HG03565 (cell line): ENCODE data around the gene EEF1G.
A peak's percentile ranks its signal among the peaks of the same experiment; 100 is the strongest.
"Not testable (repeated sequence)": the region's sequence is repeated elsewhere in the genome, so short reads cannot be mapped to it uniquely, and the experiment has no call there.

Experiments used
- ATAC-seq: cut with Tn5 transposase; IDR thresholded peaks from one replicate; pipeline ENCODE4 v1.9.1; 2021; ENCODE audit warnings: mild to moderate bottlenecking, moderate library complexity; ENCODE audit not compliant: unreplicated experiment

EEF1G gene

DNA sequence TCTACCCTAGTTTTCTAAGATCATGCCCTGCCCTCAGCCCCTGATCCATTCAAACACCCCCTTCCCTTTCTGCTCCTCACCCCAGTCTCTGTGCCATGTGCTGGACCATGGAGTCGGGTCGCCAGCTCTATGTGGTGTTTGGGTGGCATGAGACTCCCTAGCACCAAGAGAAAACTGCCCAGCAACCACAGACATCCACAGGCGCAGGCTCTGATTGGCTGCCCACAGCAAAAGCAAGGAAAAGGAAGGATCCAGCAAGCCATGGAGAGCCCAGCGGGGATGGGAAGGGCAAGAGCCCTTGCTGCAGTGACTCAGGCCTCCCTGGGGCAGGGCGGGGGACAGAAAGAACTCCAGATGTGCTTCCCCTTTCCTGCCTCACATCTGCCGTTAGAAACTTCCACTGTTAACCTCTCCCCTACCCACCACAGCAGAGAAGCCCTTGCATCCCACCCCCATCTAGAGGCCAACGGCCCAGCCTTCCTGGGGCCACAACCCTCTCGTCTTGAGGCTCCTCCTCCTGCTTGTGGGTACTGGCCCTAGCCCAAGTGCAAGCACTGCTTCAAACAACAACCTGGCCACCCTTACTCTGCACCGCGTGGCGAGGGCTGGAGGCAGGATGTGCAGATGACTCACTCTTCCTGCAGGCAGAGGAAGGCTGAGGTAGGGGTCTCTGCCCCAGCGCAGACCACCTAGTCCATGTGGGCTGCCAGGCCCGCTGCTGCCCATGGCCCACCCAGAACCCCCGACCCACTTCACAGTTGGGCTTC, 17.4 kb downstream of the EEF1G start:
- peak; percentile 27 for ATAC-seq

DNA sequence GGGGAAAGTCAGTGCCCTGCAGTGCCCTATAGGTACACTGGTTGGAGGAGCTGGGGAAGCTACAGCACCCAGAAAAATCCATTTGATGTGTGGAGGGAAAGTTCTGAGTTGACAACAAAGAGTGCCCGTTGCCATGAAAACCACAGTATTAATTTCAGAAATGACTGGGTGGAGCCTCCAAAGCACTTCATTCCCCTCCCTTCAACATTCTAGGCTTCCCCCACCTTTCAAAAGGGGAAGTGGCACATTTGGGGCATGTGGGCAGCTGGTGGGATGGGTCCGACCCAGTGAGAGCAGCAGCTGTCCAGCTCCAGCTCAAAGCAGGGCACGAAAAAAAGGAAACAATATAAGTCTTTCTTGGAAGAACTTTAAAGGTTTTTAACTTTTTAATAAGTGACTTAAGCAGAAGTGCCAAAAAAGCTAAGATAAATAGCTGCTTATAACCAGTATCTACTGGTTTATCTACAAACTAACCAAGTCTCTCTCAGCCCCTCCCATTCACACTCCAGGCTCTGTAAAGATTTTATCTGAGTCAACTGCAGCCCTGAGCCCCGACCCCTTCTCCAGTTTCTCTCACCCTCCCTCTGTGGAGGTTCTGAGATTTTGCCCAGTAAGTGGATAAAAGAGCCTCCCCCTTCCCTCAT, 18.1 kb downstream of the EEF1G start:
- ATAC-seq = no peak

DNA sequence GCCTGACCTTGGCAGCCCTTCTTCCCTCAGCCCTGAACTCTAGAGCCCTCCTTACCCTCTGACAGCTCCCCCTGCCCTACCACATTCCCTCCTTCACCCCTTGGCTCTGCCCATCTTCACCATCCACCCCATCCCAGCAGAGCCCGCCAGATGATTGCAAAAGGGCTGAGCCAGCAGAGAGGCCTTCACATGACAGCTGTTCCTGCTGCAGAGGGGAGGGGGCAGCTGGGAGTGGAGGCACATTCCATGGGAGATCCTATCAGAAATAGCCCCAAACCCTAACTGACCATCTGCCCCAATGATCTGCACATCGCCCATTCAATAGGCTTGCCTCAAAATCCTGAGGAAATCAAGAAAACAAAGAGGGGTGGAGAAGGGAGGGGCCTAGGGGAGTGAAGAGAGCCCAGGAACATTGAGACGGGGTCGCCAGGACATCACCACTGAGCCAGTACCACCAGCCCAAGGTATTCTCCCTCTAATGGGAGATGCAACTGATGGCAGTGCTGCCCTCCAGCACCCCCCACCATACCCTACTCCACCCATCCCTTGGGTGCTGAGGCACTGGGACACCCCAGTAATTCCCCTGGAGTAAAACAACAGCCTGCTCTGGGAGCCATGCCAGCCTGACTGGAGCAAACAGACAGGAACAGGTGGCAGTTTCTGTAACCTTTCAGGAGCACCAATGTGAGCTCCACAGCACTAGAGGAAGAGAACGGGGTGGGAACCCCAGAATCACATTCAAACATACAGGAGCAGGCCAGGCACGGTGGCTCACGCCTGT, 19.1 kb downstream of the EEF1G start:
- no peak for ATAC-seq

DNA sequence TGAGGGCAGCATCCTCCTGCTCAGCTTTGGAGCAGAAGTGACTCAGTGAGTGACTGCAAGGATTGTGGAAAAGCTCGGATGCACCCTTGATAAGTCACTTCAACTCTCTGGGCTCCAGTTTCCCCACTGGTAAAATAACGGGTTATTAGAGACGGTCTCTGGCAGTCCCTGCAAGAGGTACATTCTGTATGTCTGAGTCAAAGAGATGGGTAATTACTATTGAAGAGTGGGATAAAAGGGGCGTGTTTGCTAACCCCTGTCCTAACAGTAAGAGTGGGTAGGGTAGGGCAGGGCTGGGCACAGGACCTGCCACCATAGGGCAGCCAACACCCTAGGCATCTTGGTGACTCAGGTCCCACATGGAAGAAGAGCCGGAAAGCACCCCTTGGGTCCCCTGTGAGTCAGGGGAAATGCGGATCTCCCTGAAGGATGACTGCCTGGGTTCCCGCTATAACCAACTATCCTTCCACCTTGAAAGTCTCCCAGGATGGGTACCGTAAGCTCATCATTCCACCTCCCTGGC, 19.8 kb downstream of the EEF1G start:
- ATAC-seq = no peak

DNA sequence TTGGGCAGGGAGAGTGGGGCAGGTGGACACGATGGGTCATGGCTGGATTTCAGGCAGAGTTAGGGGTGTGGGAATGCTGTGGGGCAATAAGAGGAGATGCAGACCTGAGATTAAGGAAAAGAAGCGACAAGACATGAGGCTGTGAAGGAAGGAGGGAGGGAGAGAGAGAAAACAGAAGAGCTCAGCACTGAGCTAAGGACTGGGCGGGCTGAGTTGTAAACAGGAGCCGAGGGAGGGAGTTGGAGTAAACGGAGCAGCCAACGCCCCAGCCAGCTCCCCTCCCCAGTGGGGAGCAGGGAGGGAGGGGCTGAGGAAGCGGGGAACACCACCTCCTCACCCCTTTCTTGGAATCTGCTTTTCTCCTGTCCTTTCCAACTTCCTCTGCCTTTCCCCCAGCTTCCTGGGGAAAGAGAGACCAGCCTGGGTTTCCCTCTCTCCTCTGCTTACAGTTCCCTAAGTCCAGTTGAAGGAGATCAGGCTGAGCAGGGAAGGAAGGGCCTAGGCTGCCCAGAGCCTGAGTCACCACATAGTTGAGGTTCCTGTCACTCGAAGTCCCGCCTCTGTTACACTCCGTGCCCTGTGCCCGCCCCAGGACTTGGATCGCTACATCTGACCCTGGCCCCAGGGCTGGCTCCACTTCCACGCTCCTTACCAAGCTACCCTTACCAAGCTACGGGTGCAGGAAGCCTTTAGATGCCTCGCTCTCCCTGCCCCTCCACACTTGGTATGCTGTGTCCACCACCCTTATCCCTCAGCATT, 20.4 kb downstream of the EEF1G start:
- no peak for ATAC-seq

- ATAC-seq = no peak
These were observed 21.1 kb downstream of the EEF1G start for GRCh38 chr11:62552485-62553079.

- ATAC-seq = not testable (repeated sequence)
These were observed 23.2 kb downstream of the EEF1G start for GRCh38 chr11:62550478-62550877.

- ATAC-seq = no peak
These were observed 25.0 kb downstream of the EEF1G start for GRCh38 chr11:62548545-62549335.

DNA sequence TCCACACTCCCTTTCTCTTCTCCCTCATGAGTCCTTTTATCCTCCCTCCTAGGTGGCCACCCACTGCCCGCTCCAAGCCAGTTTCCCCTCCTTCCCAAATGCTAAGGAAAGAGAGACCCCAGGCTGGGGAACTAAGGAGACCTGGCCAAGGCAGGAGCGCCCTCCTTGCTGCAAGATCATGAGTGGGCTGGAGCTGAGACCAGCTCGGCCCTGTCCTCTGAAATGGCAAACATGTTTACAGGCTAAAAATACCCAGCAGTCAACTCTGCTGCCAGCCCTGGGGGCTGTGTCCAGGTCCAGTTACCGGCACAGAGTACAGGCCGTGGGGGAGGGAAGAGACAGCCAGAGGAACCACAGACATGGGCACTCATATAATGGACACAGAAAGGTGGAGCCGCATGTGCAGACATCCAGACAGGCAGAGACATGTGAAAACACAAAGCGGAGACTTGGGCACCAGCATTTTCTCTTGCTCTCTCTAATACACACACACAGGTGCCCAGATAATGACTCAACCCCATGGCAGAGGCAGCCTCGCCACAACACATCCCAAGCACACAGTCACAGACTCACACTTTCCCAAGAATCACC, 25.9 kb downstream of the EEF1G start:
- ATAC-seq = no peak

GRCh38 chr11:62546929-62547625, 26.6 kb downstream of the EEF1G start:
- ATAC-seq = no peak

- ATAC-seq = no peak
These were observed 27.3 kb downstream of the EEF1G start, which contains the start of gene AHNAK for GRCh38 chr11:62546244-62546928. TSS of gene AHNAK (minus strand) at chr11:62546806. CDS start at chr11:62536098, 10,708 bp downstream.

DNA sequence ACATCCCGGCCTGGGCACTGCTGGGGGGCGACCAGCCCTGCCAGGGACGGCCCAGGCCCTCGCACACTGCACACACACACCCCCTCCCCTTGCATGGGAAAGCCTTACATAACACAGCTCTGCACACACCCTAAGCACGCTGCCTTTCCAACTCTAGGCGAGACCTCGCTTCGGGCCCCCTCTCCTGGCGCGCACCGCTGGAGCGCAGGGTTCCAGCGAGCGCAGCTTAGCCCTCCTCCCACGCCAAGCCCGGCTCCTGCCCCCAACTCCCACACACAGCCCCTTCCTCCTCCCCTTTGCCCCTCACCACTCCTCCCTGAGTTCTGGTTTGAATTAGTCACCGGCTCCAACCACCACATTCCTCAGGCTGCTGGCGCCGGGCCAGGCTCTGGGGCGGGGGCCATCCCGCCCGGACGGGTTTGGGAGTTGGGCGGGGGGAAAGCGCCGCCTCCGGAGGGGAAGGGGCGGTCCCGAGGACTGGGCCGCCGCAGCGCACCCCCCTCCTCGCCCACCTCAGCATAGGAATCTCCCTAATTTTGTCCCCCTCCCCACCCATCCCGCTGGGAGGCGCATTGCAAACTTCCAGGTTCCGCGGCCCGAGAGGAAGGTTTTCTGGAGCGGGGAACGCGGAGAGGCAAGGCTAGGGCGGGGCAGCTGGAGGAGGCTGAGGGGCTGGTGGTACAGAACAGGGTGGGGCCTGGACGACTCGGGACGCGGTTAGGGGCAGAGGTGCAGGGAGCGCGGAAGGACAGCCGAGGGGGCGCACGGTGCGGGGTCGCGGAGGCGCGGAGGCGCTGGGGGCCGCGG, 28.1 kb downstream of the EEF1G start:
- ATAC-seq = no peak

- ATAC-seq = no peak
These were observed 28.9 kb downstream of the EEF1G start for GRCh38 chr11:62544581-62545436.

- no peak for ATAC-seq
These were observed 29.8 kb downstream of the EEF1G start for GRCh38 chr11:62543680-62544444.

- ATAC-seq = no peak
These were observed 30.7 kb downstream of the EEF1G start for GRCh38 chr11:62542750-62543567.
